HL-60 (cell line): ENCODE measurements around the gene PGAP6.
"Not testable (repeated sequence)": the region's sequence is repeated elsewhere in the genome, so short reads cannot be mapped to it uniquely, and the experiment has no call there.

ENCODE experiments used
- POLR2AphosphoS5 ChIP-seq: IDR thresholded peaks from 2 replicates; pipeline ENCODE4 v1.6.1; 2012; ENCODE audit warnings: low read depth
- SPI1 ChIP-seq: IDR thresholded peaks from 2 replicates; pipeline ENCODE4 v1.6.1; 2012; ENCODE audit warnings: low read depth, mild to moderate bottlenecking, borderline replicate concordance
- TF ChIP-seq, protein P1 (sequence below): IDR thresholded peaks from one replicate; pipeline ENCODE4 v1.5.1; 2011; ENCODE audit warnings: low read length, control low read depth, inconsistent platforms; ENCODE audit not compliant: insufficient read depth

DNA sequence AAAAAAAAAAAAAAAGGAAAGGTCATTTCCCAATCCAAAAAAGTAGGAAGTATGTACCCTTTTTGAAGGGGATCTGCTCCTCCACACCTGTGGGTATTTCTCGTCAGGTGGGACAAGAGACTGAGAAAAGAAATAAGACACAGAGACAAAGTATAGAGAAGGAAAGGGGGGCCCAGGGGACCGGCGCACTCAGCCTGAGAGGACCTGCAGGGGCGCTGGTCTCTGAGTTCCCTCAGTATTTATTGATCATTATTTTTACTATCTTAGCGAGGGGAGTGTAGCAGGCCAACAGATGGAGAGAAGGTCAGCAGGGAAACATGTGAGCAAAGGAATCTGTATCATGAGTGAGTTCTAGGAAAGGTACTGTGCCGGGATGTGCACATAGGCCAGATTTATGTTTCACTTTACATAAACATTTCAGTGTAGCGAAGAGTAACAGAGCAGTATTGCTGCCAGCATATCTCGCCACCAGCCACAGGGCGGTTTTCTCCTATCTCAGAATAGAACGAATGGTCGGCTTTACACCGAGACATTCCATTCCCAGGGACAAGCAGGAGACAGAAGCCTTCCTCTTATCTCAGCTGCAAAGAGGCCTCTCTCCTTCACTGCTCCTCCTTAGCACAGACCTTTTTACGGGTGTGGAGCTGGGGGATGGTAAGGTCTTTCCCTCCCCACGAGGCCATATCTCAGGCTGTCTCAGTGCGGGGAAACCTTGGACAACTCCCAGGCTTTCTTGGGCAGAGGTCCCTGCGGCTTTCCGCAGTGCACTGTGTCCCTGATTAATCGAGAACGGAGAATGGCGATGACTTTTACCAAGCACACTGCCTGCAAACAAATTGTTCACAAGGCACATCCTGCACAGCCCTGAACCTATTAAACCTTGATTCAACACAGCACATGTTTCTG, 6.2 kb upstream of the PGAP6 start:
- TF ChIP-seq, protein P1, sequence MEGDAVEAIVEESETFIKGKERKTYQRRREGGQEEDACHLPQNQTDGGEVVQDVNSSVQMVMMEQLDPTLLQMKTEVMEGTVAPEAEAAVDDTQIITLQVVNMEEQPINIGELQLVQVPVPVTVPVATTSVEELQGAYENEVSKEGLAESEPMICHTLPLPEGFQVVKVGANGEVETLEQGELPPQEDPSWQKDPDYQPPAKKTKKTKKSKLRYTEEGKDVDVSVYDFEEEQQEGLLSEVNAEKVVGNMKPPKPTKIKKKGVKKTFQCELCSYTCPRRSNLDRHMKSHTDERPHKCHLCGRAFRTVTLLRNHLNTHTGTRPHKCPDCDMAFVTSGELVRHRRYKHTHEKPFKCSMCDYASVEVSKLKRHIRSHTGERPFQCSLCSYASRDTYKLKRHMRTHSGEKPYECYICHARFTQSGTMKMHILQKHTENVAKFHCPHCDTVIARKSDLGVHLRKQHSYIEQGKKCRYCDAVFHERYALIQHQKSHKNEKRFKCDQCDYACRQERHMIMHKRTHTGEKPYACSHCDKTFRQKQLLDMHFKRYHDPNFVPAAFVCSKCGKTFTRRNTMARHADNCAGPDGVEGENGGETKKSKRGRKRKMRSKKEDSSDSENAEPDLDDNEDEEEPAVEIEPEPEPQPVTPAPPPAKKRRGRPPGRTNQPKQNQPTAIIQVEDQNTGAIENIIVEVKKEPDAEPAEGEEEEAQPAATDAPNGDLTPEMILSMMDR = not testable (repeated sequence)
- not testable (repeated sequence) for TF ChIP-seq POLR2AphosphoS5, SPI1
